Stimulated activated CD4-positive, alpha-beta T cell treated with anti-CD3 and anti-CD28 coated beads, TNF-alpha, amount 100 ng/mL, for 1 hour (primary cell): ENCODE results near the gene KAT5.
"Not testable (repeated sequence)": the region's sequence is repeated elsewhere in the genome, so short reads cannot be mapped to it uniquely, and the experiment has no call there.

ENCODE experiments used
- DNase-seq, 3 donors: peaks; one replicate each; pipeline ENCODE4 v3.0.0-alpha.2; 2020; ENCODE audit warnings: low read depth in 3 of 3, low spot score in 1 of 3

KAT5 gene

GRCh38 chr11:65708451-65708850 is 3.6 kb upstream of the KAT5 start:
- no peak for DNase-seq

- DNase-seq: no peak
Observed at GRCh38 chr11:65709661-65710060, 2.4 kb upstream of the KAT5 start.

- DNase-seq: no peak
Observed at GRCh38 chr11:65710421-65710820, 1.6 kb upstream of the KAT5 start.

- no peak for DNase-seq
Observed at GRCh38 chr11:65712633-65713076, 603 bp downstream of the KAT5 start.

GRCh38 chr11:65713212-65713969 is 1.3 kb downstream of the KAT5 start:
- DNase-seq: no peak

- DNase-seq: no peak
Observed at GRCh38 chr11:65714433-65714832, 2.4 kb downstream of the KAT5 start.

- DNase-seq: no peak
Observed at GRCh38 chr11:65716302-65716701, 4.2 kb downstream of the KAT5 start.

GRCh38 chr11:65716774-65717405 is 4.8 kb downstream of the KAT5 start:
- DNase-seq: no peak

- no peak for DNase-seq
Observed at GRCh38 chr11:65717906-65718305, 5.9 kb downstream of the KAT5 start.

- no peak for DNase-seq
Observed at GRCh38 chr11:65718531-65718930, 6.5 kb downstream of the KAT5 start.

- no peak for DNase-seq
Observed at GRCh38 chr11:65718964-65719492, 7.0 kb downstream of the KAT5 start.

- no peak for DNase-seq
Observed at GRCh38 chr11:65719871-65720210, 7.8 kb downstream of the KAT5 start.

GRCh38 chr11:65720211-65720934 is 8.3 kb downstream of the KAT5 start, which contains the start of gene RNASEH2C:
TSS of gene RNASEH2C (minus strand) at chr11:65720798. CDS start at chr11:65720758, 40 bp downstream.
- peak; percentile 40 to 59 (median 40) for DNase-seq

GRCh38 chr11:65722261-65722660 is 10.2 kb downstream of the KAT5 start:
- DNase-seq: no peak

GRCh38 chr11:65726660-65727059 is 14.6 kb downstream of the KAT5 start:
- DNase-seq: no peak

- DNase-seq: no peak
Observed at GRCh38 chr11:65727865-65728264, 15.8 kb downstream of the KAT5 start.

- DNase-seq: no peak
Observed at GRCh38 chr11:65730461-65730860, 18.4 kb downstream of the KAT5 start.

GRCh38 chr11:65735111-65735510 is 23.1 kb downstream of the KAT5 start:
- not testable (repeated sequence) for DNase-seq

GRCh38 chr11:65736810-65737209 is 24.8 kb downstream of the KAT5 start:
- DNase-seq: no peak

GRCh38 chr11:65739022-65739421 is 27.0 kb downstream of the KAT5 start:
- DNase-seq: no peak

GRCh38 chr11:65741185-65741584 is 29.1 kb downstream of the KAT5 start:
- no peak for DNase-seq

GRCh38 chr11:65742353-65742752 is 30.3 kb downstream of the KAT5 start:
- DNase-seq: no peak
